A673 (cell line): ENCODE results near the gene CRHR1. TPM values are rescaled to one million over a fixed set of nuclear protein-coding genes. Genes with fewer than 3 reads are reported as not detected.

Source experiments
- BruUV-seq: library from RNA; stranded (reverse); fragments of 400-500 nt; replicated peaks from 2 replicates; lab custom pipeline; 2021; lab: Mats Ljungman, UMichigan
- CTCF ChIA-PET: fragments of 300-600 bp; sonication (Branson Sonifier 250); formaldehyde crosslinking; loops from one replicate; lab custom pipeline; 2022; ENCODE audit warnings: antibody characterized with exemption; lab: Charles Lee
- POLR2A ChIA-PET: fragments of 300-600 bp; sonication (Branson Sonifier 250); formaldehyde crosslinking; loops from one replicate; lab custom pipeline; 2022; ENCODE audit warnings: antibody characterized with exemption; ENCODE audit not compliant: low non-redundant PET; lab: Charles Lee
- DNase-seq: peaks from one replicate; pipeline ENCODE4 v3.0.0-alpha.2; 2015; ENCODE audit warnings: low spot score
- H3K27ac ChIP-seq: fragments of 200-600 bp; sonication (generic); 2 replicates; pipeline ENCODE4 v1.5.1; 2016; ENCODE audit warnings: mixed run types, low read depth, mild to moderate bottlenecking, mixed read lengths, antibody characterized with exemption, low read length; ENCODE audit not compliant: poor library complexity, severe bottlenecking
- H3K27me3 ChIP-seq: fragments of 200-600 bp; sonication (generic); replicated peaks from 2 replicates; pipeline ENCODE4 v1.6.1; 2017; ENCODE audit warnings: mixed run types, low read depth, mild to moderate bottlenecking, mixed read lengths, antibody characterized with exemption, low read length; ENCODE audit not compliant: insufficient read depth, poor library complexity
- H3K36me3 ChIP-seq: fragments of 200-600 bp; sonication (generic); 2 replicates; pipeline ENCODE4 v1.6.1; 2016; ENCODE audit warnings: mixed run types, mild to moderate bottlenecking, mixed read lengths, antibody characterized with exemption, low read length; ENCODE audit not compliant: insufficient read depth, poor library complexity, severe bottlenecking
- H3K4me1 ChIP-seq: fragments of 200-600 bp; sonication (generic); 2 replicates; pipeline ENCODE4 v1.6.1; 2017; ENCODE audit warnings: mixed run types, mild to moderate bottlenecking, mixed read lengths, antibody characterized with exemption, low read length; ENCODE audit not compliant: insufficient read depth, poor library complexity, severe bottlenecking
- H3K4me3 ChIP-seq: fragments of 200-600 bp; sonication (generic); 2 replicates; pipeline ENCODE4 v1.5.1; 2016; ENCODE audit warnings: low read depth, mixed run types, mild to moderate bottlenecking, mixed read lengths, low read length; ENCODE audit not compliant: poor library complexity, severe bottlenecking
- H3K9me3 ChIP-seq: fragments of 200-600 bp; sonication (generic); 2 replicates; pipeline ENCODE4 v1.6.1; 2016; ENCODE audit warnings: mixed run types, low read depth, mild to moderate bottlenecking, mixed read lengths, antibody characterized with exemption, low read length; ENCODE audit not compliant: poor library complexity, severe bottlenecking
- EZH2 ChIP-seq: fragments of 200-600 bp; sonication (generic); IDR thresholded peaks from 2 replicates; pipeline ENCODE4 v1.6.1; 2017; ENCODE audit warnings: borderline replicate concordance, low read depth, mild to moderate bottlenecking, mixed read lengths, antibody characterized with exemption, low read length; ENCODE audit not compliant: poor library complexity, severe bottlenecking
- intact Hi-C: fragments of 100-400 bp; cut with micrococcal nuclease; formaldehyde crosslinking; loops from one replicate; pipeline ENCODE4 v1.10.0; 2022; ENCODE audit not compliant: unreplicated experiment
- total RNA-seq: library from RNA; stranded (reverse); gene quantifications from 2 replicates; pipeline ENCODE4 v1.2.3, GENCODE V29; 2021
- TF ChIP-seq, protein P1 (sequence below): fragments of 300-800, 200-600 bp; sonication (generic); conservative IDR thresholded peaks from 2 replicates; pipeline ENCODE4 v1.5.1; 2017; ENCODE audit warnings: low read depth, mild to moderate bottlenecking, antibody characterized with exemption, low read length, moderate library complexity, mixed read lengths

CRHR1 gene
- total RNA-seq, 1 experiment from 2014 or later, result not detected

GRCh38 chr17:45819632-45820031 lies 35.5 kb downstream of the CRHR1 start:
- BruUV-seq, result no TSS peak
- no peak for DNase-seq
- H3K27ac ChIP-seq, result no peak overlapping the region
- TF ChIP-seq, protein P1, sequence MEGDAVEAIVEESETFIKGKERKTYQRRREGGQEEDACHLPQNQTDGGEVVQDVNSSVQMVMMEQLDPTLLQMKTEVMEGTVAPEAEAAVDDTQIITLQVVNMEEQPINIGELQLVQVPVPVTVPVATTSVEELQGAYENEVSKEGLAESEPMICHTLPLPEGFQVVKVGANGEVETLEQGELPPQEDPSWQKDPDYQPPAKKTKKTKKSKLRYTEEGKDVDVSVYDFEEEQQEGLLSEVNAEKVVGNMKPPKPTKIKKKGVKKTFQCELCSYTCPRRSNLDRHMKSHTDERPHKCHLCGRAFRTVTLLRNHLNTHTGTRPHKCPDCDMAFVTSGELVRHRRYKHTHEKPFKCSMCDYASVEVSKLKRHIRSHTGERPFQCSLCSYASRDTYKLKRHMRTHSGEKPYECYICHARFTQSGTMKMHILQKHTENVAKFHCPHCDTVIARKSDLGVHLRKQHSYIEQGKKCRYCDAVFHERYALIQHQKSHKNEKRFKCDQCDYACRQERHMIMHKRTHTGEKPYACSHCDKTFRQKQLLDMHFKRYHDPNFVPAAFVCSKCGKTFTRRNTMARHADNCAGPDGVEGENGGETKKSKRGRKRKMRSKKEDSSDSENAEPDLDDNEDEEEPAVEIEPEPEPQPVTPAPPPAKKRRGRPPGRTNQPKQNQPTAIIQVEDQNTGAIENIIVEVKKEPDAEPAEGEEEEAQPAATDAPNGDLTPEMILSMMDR, result no peak
- TF ChIP-seq EZH2, result no peak
- no peaks in the 10 kb centered on the region for H3K36me3 ChIP-seq
- no peak overlapping the region for H3K4me3 ChIP-seq
- no peaks in the 10 kb centered on the region for H3K27me3 ChIP-seq
- H3K4me1 ChIP-seq, result no peaks in the 10 kb centered on the region
- no peaks in the 10 kb centered on the region for H3K9me3 ChIP-seq
- ChIA-PET POLR2A (no interaction called here), CTCF (no interaction called here)
- intact Hi-C loops, result no loop called here

DNA sequence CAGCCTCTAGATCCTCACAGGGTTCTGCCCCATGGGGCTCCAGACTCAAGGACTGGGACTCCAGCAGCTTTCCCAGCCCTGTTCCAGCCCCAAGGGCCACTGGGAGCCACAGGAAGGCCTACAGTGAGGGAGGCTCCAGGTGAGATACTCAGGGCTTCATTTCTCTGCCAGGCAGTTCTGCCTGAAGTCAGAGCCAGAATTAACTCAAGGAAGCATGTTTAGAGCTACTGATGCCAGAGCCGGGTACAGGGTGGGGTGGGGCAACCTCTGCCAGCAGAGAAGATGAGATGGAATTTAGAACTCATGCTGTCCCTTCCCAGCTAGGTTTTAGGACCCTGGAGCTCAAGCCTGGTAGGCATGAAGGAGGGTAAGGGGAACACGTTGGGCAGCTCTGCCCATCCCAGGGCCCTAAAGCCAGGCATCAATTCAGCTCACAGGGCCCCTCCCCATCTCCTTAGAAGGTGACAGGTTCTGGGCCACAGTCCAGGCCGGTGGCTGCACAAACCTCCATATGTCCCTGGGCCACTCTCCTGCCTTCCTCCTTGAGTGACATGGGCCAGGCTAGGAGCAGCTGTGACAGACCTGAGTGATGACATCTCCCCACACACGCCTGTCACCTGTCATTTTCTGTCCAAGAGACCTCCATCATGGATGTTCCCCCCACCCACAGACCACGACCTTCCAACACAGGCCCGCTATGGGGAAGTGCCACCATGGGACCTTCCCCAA lies 36.1 kb downstream of the CRHR1 start:
- Histone ChIP-seq H3K27ac (no peak overlapping the region), H3K36me3 (no peaks in the 10 kb centered on the region), H3K4me1 (no peaks in the 10 kb centered on the region), H3K27me3 (no peaks in the 10 kb centered on the region), H3K4me3 (no peak overlapping the region), H3K9me3 (no peaks in the 10 kb centered on the region)
- intact Hi-C loops, result no loop called here
- CTCF ChIA-PET, result no interaction called here
- no peak for DNase-seq
- BruUV-seq, result no TSS peak
- no peak for TF ChIP-seq EZH2
- TF ChIP-seq, protein P1, result no peak
- POLR2A ChIA-PET, result no interaction called here

DNA sequence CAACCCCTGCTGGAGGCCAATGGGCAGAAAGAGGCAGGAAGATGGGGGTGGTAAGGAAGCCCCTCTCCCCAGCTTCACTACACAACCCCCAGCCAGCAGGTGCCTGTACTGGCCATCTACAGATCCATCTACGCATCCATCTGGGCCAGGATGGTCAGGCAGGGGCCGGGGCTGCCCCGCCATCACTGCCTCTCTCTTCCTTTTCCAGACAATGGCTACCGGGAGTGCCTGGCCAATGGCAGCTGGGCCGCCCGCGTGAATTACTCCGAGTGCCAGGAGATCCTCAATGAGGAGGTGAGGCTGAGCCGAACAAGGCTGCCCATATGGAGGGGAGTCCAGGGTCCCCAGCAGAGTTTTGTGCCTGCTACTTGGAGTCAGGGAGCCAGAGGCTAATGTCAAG lies 37.0 kb downstream of the CRHR1 start:
- Histone ChIP-seq H3K4me1 (no peaks in the 10 kb centered on the region), H3K4me3 (no peak overlapping the region), H3K27ac (no peak overlapping the region), H3K27me3 (no peaks in the 10 kb centered on the region), H3K36me3 (no peaks in the 10 kb centered on the region), H3K9me3 (no peaks in the 10 kb centered on the region)
- intact Hi-C loops, result no loop called here
- ChIA-PET POLR2A (no interaction called here), CTCF (no interaction called here)
- BruUV-seq, result no TSS peak
- no peak for DNase-seq
- no peak for TF ChIP-seq EZH2
- TF ChIP-seq, protein P1, result no peak
